ENCODE results near the gene RASL12. TPM values are rescaled to one million over a fixed set of nuclear protein-coding genes. Genes with fewer than 3 reads are reported as not detected.

RASL12 gene
- polyA plus RNA-seq, 3 donors: not detected

- DNase-seq: no peak
- peak overlapping the region in 1 of 7 donors; percentile 30 for H3K27ac Mint-ChIP-seq
- H3K9me3 Mint-ChIP-seq: peaks cover 0 to 1% (median 0%) of the 10 kb centered on the region in 7 donors
- H3K36me3 Mint-ChIP-seq: no peaks in the 10 kb centered on the region
- H3K4me1 Mint-ChIP-seq: no peaks in the 10 kb centered on the region
- H3K4me3 Mint-ChIP-seq: no peak overlapping the region
- Histone ChIP-seq H3K4me1 (ENCODE audit: control insufficient read depth in 1 of 2, insufficient read depth in 2 of 2, low read length in 2 of 2) (no peaks in the 10 kb centered on the region), H2AFZ (ENCODE audit: insufficient read depth, low read depth, low read length, poor library complexity, severe bottlenecking) (no peak overlapping the region), H3K79me2 (ENCODE audit: insufficient read depth, low read length) (no peaks in the 10 kb centered on the region), H3K4me2 (replicated peaks; ENCODE audit: extremely low read depth, low read length, poor library complexity, severe bottlenecking) (no peak overlapping the region), H3K27ac (ENCODE audit: low read depth in 1 of 2, low read length in 2 of 2) (no peak overlapping the region), H3K4me3 (replicated peaks in 1 of 3; ENCODE audit: low read depth in 2 of 3, low read length in 3 of 3) (no peak overlapping the region), H3K9ac (ENCODE audit: insufficient read depth, low read length, poor library complexity, severe bottlenecking) (no peak overlapping the region), H3K9me3 (replicated peaks in 1 of 2; ENCODE audit: control insufficient read depth in 1 of 2, insufficient read depth in 1 of 2, low read length in 2 of 2) (no peaks in the 10 kb centered on the region), H3K36me3 (replicated peaks in 1 of 2; ENCODE audit: control insufficient read depth in 1 of 2, insufficient read depth in 2 of 2, low read length in 2 of 2) (no peaks in the 10 kb centered on the region), H3K27me3 (ENCODE audit: control insufficient read depth in 2 of 2, insufficient read depth in 2 of 2, low read length in 2 of 2) (no peaks in the 10 kb centered on the region), H4K20me1 (ENCODE audit: insufficient read depth, low read length) (no peaks in the 10 kb centered on the region)
- WGBS (ENCODE audit: insufficient coverage): 90% methylated on average over 1 of the region's 4 CpGs
- peaks cover 2 to 5% (median 4%) of the 10 kb centered on the region in 3 donors for H3K27me3 Mint-ChIP-seq (ENCODE audit: low read depth in 3 of 3)
- intact Hi-C loops (cut with micrococcal nuclease): no loop called here
- TF ChIP-seq CTCF (IDR thresholded peaks at IDR 0.05): no peak
Observed at GRCh38 chr15:65042776-65043327, 24.9 kb downstream of the RASL12 start.

GRCh38 chr15:65041787-65042186 lies 26.0 kb downstream of the RASL12 start:
- no peaks in the 10 kb centered on the region for H3K36me3 Mint-ChIP-seq
- no peaks in the 10 kb centered on the region for H3K27me3 ChIP-seq (ENCODE audit: control insufficient read depth in 2 of 2, insufficient read depth in 2 of 2, low read length in 2 of 2)
- no peak overlapping the region for H2AFZ ChIP-seq (ENCODE audit: insufficient read depth, low read depth, low read length, poor library complexity, severe bottlenecking)
- H3K27ac Mint-ChIP-seq: no peak overlapping the region
- peaks cover 2 to 7% (median 3%) of the 10 kb centered on the region in 3 donors for H3K27me3 Mint-ChIP-seq (ENCODE audit: low read depth in 3 of 3)
- no peak overlapping the region for H3K4me3 Mint-ChIP-seq
- H4K20me1 ChIP-seq (ENCODE audit: insufficient read depth, low read length): no peaks in the 10 kb centered on the region
- no peak overlapping the region for H3K9ac ChIP-seq (ENCODE audit: insufficient read depth, low read length, poor library complexity, severe bottlenecking)
- no peak for DNase-seq
- peaks cover 0 to 1% (median 0%) of the 10 kb centered on the region in 7 donors for H3K9me3 Mint-ChIP-seq
- no peak overlapping the region for H3K27ac ChIP-seq (ENCODE audit: low read depth in 1 of 2, low read length in 2 of 2)
- no peaks in the 10 kb centered on the region for H3K4me1 Mint-ChIP-seq
- no peaks in the 10 kb centered on the region for H3K4me1 ChIP-seq (ENCODE audit: control insufficient read depth in 1 of 2, insufficient read depth in 2 of 2, low read length in 2 of 2)
- H3K9me3 ChIP-seq (replicated peaks in 1 of 2; ENCODE audit: control insufficient read depth in 1 of 2, insufficient read depth in 1 of 2, low read length in 2 of 2): no peaks in the 10 kb centered on the region
- no peak for TF ChIP-seq CTCF (IDR thresholded peaks at IDR 0.05)
- no peaks in the 10 kb centered on the region for H3K79me2 ChIP-seq (ENCODE audit: insufficient read depth, low read length)
- H3K4me2 ChIP-seq (replicated peaks; ENCODE audit: extremely low read depth, low read length, poor library complexity, severe bottlenecking): no peak overlapping the region
- no peak overlapping the region for H3K4me3 ChIP-seq (replicated peaks in 1 of 3; ENCODE audit: low read depth in 2 of 3, low read length in 3 of 3)
- no peaks in the 10 kb centered on the region for H3K36me3 ChIP-seq (replicated peaks in 1 of 2; ENCODE audit: control insufficient read depth in 1 of 2, insufficient read depth in 2 of 2, low read length in 2 of 2)
- intact Hi-C loops (cut with micrococcal nuclease): no loop called here
- 100% methylated on average over 1 of the region's 2 CpGs for WGBS (ENCODE audit: insufficient coverage)

Measured in CD14-positive monocyte (primary cell).